Lower leg skin (tissue), 3 donors: ENCODE data around the gene ENSA.

ENCODE experiments used
- CTCF ChIP-seq, 3 donors: fragments of 450-650 bp; IDR thresholded peaks; one replicate each; pipeline ENCODE4 v1.5.1; 2016; ENCODE audit warnings: antibody characterized with exemption in 3 of 3, mild to moderate bottlenecking in 3 of 3, moderate library complexity in 2 of 3
- POLR2A ChIP-seq, 2 donors: fragments of 450-650 bp; IDR thresholded peaks; one replicate each; pipeline ENCODE4 v1.6.1; 2016 to 2017; ENCODE audit warnings: antibody characterized with exemption in 2 of 2, mild to moderate bottlenecking in 1 of 2, moderate library complexity in 1 of 2

GRCh38 chr1:150663321-150663720 is 33.9 kb upstream of the ENSA start:
- no peak for TF ChIP-seq CTCF (IDR thresholded peaks at IDR 0.05)
- no peak for TF ChIP-seq POLR2A (IDR thresholded peaks at IDR 0.05)
